H4 (cell line): ENCODE results near the gene HSH2D. TPM values are rescaled to one million over a fixed set of nuclear protein-coding genes. Genes with fewer than 3 reads are reported as not detected.
"Not testable (repeated sequence)": the region's sequence is repeated elsewhere in the genome, so short reads cannot be mapped to it uniquely, and the experiment has no call there.

Experiments
- DNase-seq: peaks from one replicate; pipeline ENCODE4 v3.0.0-alpha.2; 2015; ENCODE audit warnings: low spot score
- total RNA-seq: library from RNA; depleted of rRNA; stranded (reverse); fragments of >200 nt; shearing (Covaris generic); gene quantifications from 2 replicates; pipeline ENCODE4 v1.2.3, GENCODE V29; 2014; rRNA removed

Gene HSH2D
- total RNA-seq: not detected in 2 replicates

GRCh38 chr19:16143399-16144215 lies at the start of gene HSH2D:
TSS of gene HSH2D (plus strand) at chr19:16143685. CDS start at chr19:16148751, 5,066 bp downstream.
- DNase-seq: no peak

- no peak for DNase-seq
Observed at GRCh38 chr19:16094360-16095070, 49.0 kb upstream of the HSH2D start.

- DNase-seq: no peak
Observed at GRCh38 chr19:16095071-16095571, 48.4 kb upstream of the HSH2D start.

GRCh38 chr19:16096280-16096855 lies 47.1 kb upstream of the HSH2D start:
- DNase-seq: no peak

GRCh38 chr19:16098416-16098768 lies 45.1 kb upstream of the HSH2D start:
- DNase-seq: no peak

GRCh38 chr19:16098821-16099220 lies 44.7 kb upstream of the HSH2D start:
- DNase-seq: no peak

GRCh38 chr19:16099314-16099965 lies 44.0 kb upstream of the HSH2D start:
- DNase-seq: not testable (repeated sequence)

- no peak for DNase-seq
Observed at GRCh38 chr19:16100524-16100923, 43.0 kb upstream of the HSH2D start.

GRCh38 chr19:16104722-16105121 lies 38.8 kb upstream of the HSH2D start:
- no peak for DNase-seq

- DNase-seq: peak; percentile 53
Observed at GRCh38 chr19:16106121-16106520, 37.4 kb upstream of the HSH2D start.

- DNase-seq: peak; percentile 100
Observed at GRCh38 chr19:16111160-16111908, 32.2 kb upstream of the HSH2D start, which contains the start of gene RAB8A. TSS of gene RAB8A (plus strand) at chr19:16111889. CDS start at chr19:16111902, 13 bp downstream.

GRCh38 chr19:16111909-16112752 lies 31.4 kb upstream of the HSH2D start:
- DNase-seq: no peak

- DNase-seq: no peak
Observed at GRCh38 chr19:16112778-16113177, 30.7 kb upstream of the HSH2D start.

GRCh38 chr19:16113727-16114126 lies 29.8 kb upstream of the HSH2D start:
- DNase-seq: no peak

- DNase-seq: no peak
Observed at GRCh38 chr19:16115301-16116039, 28.0 kb upstream of the HSH2D start.

GRCh38 chr19:16116067-16116466 lies 27.4 kb upstream of the HSH2D start:
- no peak for DNase-seq

GRCh38 chr19:16117594-16118033 lies 25.9 kb upstream of the HSH2D start:
- no peak for DNase-seq

GRCh38 chr19:16118489-16119033 lies 24.9 kb upstream of the HSH2D start:
- DNase-seq: no peak
